Measurements from ENCODE around the gene SNX21.
"Not testable (repeated sequence)": the region's sequence is repeated elsewhere in the genome, so short reads cannot be mapped to it uniquely, and the experiment has no call there.

Gene SNX21

GRCh38 chr20:45867819-45868176, 34.2 kb downstream of the SNX21 start:
- TF ChIP-seq CTCF (IDR thresholded peaks at IDR 0.05; ENCODE audit: low read depth, low read length): no peak
- Histone ChIP-seq H3K9me3 (no peaks in the 10 kb centered on the region), H3K4me1 (no peaks in the 10 kb centered on the region), H3K27me3 (no peaks in the 10 kb centered on the region), H3K4me3 (ENCODE audit: low read depth, low read length) (no peak overlapping the region), H3K36me3 (no peaks in the 10 kb centered on the region)
- DNase-seq: no peak

GRCh38 chr20:45872626-45873025, 39.0 kb downstream of the SNX21 start:
- no peaks in the 10 kb centered on the region for H3K36me3 ChIP-seq
- H3K4me3 ChIP-seq (ENCODE audit: low read depth, low read length): no peak overlapping the region
- DNase-seq: no peak
- H3K4me1 ChIP-seq: no peaks in the 10 kb centered on the region
- TF ChIP-seq CTCF (IDR thresholded peaks at IDR 0.05; ENCODE audit: low read depth, low read length): no peak
- H3K27me3 ChIP-seq: no peaks in the 10 kb centered on the region
- H3K9me3 ChIP-seq: no peaks in the 10 kb centered on the region

GRCh38 chr20:45873409-45874103, 40.0 kb downstream of the SNX21 start:
- no peak for TF ChIP-seq CTCF (IDR thresholded peaks at IDR 0.05; ENCODE audit: low read depth, low read length)
- H3K27me3 ChIP-seq: no peaks in the 10 kb centered on the region
- no peak overlapping the region for H3K4me3 ChIP-seq (ENCODE audit: low read depth, low read length)
- no peaks in the 10 kb centered on the region for H3K36me3 ChIP-seq
- no peaks in the 10 kb centered on the region for H3K9me3 ChIP-seq
- H3K4me1 ChIP-seq: no peaks in the 10 kb centered on the region
- DNase-seq: no peak

GRCh38 chr20:45874104-45874481, 40.5 kb downstream of the SNX21 start:
- H3K9me3 ChIP-seq; DNase-seq; H3K27me3 ChIP-seq; H3K4me1 ChIP-seq; H3K4me3 ChIP-seq (ENCODE audit: low read depth, low read length); H3K36me3 ChIP-seq: not testable (repeated sequence)

GRCh38 chr20:45874576-45874975, 41.0 kb downstream of the SNX21 start:
- Histone ChIP-seq H3K36me3 (no peaks in the 10 kb centered on the region), H3K9me3 (no peaks in the 10 kb centered on the region), H3K4me1 (no peaks in the 10 kb centered on the region), H3K27me3 (no peaks in the 10 kb centered on the region), H3K4me3 (ENCODE audit: low read depth, low read length) (no peak overlapping the region)
- TF ChIP-seq CTCF (IDR thresholded peaks at IDR 0.05; ENCODE audit: low read depth, low read length): no peak
- no peak for DNase-seq

DNA sequence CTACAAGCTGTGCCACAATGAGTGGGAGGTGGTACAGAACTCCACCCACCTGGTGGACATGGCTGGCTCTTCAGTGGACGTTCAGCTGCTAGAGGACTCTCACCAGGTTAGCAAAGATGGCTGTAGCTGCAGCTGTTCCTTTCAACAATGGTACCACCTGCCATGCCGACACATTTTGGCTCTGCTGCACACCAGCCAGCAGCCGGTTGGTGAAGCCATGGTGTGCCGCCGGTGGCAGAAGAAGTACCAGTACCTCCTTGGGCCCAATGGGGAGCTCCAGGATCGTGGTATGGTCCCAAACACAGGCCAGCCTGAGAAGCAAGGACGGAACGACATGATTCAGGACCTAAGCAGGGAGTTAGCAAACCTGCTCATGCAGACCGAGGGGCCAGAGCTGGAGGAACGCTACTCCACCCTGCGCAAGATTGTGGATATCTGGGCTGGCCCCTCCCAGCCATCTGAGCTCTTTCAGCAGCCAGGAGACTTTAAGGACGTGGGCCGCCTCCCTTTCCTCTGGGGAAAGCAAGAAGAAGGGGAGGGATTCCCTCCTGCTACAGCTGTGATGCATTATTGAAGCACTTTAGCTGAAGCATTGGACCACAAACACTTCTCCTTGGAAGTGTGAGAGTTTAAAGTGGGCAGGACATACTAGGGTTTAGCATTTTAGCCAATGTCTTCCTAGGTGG, 44.6 kb downstream of the SNX21 start:
- H3K27me3 ChIP-seq: no peaks in the 10 kb centered on the region
- H3K4me1 ChIP-seq: no peaks in the 10 kb centered on the region; the same call in 1 of the 2 replicates
- no peak overlapping the region for H3K4me3 ChIP-seq (ENCODE audit: low read depth, low read length)
- no peak for TF ChIP-seq CTCF (IDR thresholded peaks at IDR 0.05; ENCODE audit: low read depth, low read length)
- peaks cover 8% of the 10 kb centered on the region for H3K36me3 ChIP-seq
- no peak for DNase-seq
- no peaks in the 10 kb centered on the region for H3K9me3 ChIP-seq

Data from BE2C (cell line).